Measurements from ENCODE around the gene CYREN.

GRCh38 chr7:135128931-135129330 is 41.6 kb downstream of the CYREN start:
- no peak for TF ChIP-seq CTCF (conservative IDR thresholded peaks at IDR 0.05 in 1 of 2, IDR thresholded peaks at IDR 0.05 in 1 of 2; ENCODE audit: low read depth in 1 of 2, low read length in 2 of 2)
- no peak for TF ChIP-seq EZH2 (IDR thresholded peaks at IDR 0.05; ENCODE audit: low read length, missing control alignments)
